ENCODE results near the gene GNG12.

GRCh38 chr1:67843746-67844145 is 10.5 kb upstream of the GNG12 start:
- TF ChIP-seq CTCF (IDR thresholded peaks at IDR 0.05) = no peak
- TF ChIP-seq POLR2A (IDR thresholded peaks at IDR 0.05) = no peak

Measured in adrenal gland (tissue), 5 donors.